HepG2 (cell line): Measurements from ENCODE around the gene NHSL1. TPM values are rescaled to one million over a fixed set of nuclear protein-coding genes. Genes with fewer than 3 reads are reported as not detected.

Experiments used
- ATAC-seq: fragments of 200-7000 bp; cut with Tn5 transposase; 3 replicates; pipeline ENCODE4 v1.9.1; 2020; ENCODE audit warnings: mild to moderate bottlenecking, moderate library complexity
- BruUV-seq: library from RNA; stranded (reverse); fragments of 400-500 nt; replicated peaks from 2 replicates; lab custom pipeline; 2021; lab: Mats Ljungman, UMichigan
- CTCF ChIA-PET: fragments of 300-600 bp; formaldehyde crosslinking; extraction: SDS; loops from one replicate; lab custom pipeline; 2021; ENCODE audit warnings: low total read pairs, inconsistent platforms, low intra/inter-chr PET ratio; lab: Yijun Ruan, JAX
- POLR2A ChIA-PET: fragments of 350-600 bp; sonication (Branson Sonifier 250); formaldehyde crosslinking; loops from one replicate; lab custom pipeline; 2020; ENCODE audit warnings: antibody characterized with exemption, inconsistent platforms; lab: Yijun Ruan, JAX
- DNase-seq: peaks from one replicate; pipeline ENCODE4 v3.0.0-alpha.2; 2015; ENCODE audit warnings: low spot score
- FAIRE-seq: peaks from 3 replicates; lab custom pipeline; 2011; peaks lifted over from hg19 to GRCh38; lab: Jason Lieb, UNC
- H2AFZ ChIP-seq: one replicate; pipeline ENCODE4 v1.6.1; 2011; ENCODE audit warnings: low read length, inconsistent platforms
- H3K27ac ChIP-seq: fragments of 300-600 bp; 3 replicates; pipeline ENCODE4 v1.8.0; 2011; ENCODE audit warnings: mixed run types, mild to moderate bottlenecking, mixed read lengths, low read length, inconsistent platforms; ENCODE audit not compliant: insufficient read depth; ENCODE audit errors: extremely low read length
- H3K27me3 ChIP-seq, 2 experiments: fragments of 200-600 bp in 1 of 2; 2 replicates in 1 of 2; 3 replicates in 1 of 2; pipeline versions ENCODE4 v1.6.0 to v1.8.0; 2011; ENCODE audit warnings: low read length in 2 of 2, mild to moderate bottlenecking in 2 of 2, moderate library complexity in 2 of 2, inconsistent platforms in 1 of 2; ENCODE audit not compliant: insufficient read depth in 2 of 2, control insufficient read depth in 1 of 2
- H3K36me3 ChIP-seq, 2 experiments: fragments of 200-600 bp in 1 of 2; replicated peaks in 1 of 2; 2 replicates in 1 of 2; 3 replicates in 1 of 2; pipeline versions ENCODE4 v1.5.1 to v1.8.0; 2011; ENCODE audit warnings: low read length in 2 of 2, inconsistent platforms in 1 of 2; ENCODE audit not compliant: insufficient read depth in 2 of 2, control insufficient read depth in 1 of 2
- H3K4me1 ChIP-seq: 2 replicates; pipeline ENCODE4 v1.5.1; 2012; ENCODE audit warnings: low read length, inconsistent platforms; ENCODE audit not compliant: insufficient read depth
- H3K4me2 ChIP-seq: 2 replicates; pipeline ENCODE4 v1.6.0; 2011; ENCODE audit warnings: low read depth, low read length, inconsistent platforms
- H3K4me3 ChIP-seq, 3 experiments: fragments of 200-600 bp in 1 of 3; sonication (generic), shearing (Covaris generic) in 1 of 3; replicated peaks in 1 of 3; 2 replicates each; pipeline ENCODE4 v1.5.1; 2011 to 2016; ENCODE audit warnings: low read length in 3 of 3, inconsistent platforms in 2 of 3, low read depth in 2 of 3, mild to moderate bottlenecking in 2 of 3, control low read depth in 1 of 3, mixed read lengths in 1 of 3; ENCODE audit not compliant: insufficient read depth in 1 of 3
- H3K79me2 ChIP-seq: one replicate; pipeline ENCODE4 v1.6.1; 2011; ENCODE audit warnings: low read length, inconsistent platforms; ENCODE audit not compliant: insufficient read depth
- H3K9ac ChIP-seq: 2 replicates; pipeline ENCODE4 v1.6.0; 2011; ENCODE audit warnings: mild to moderate bottlenecking, low read depth, low read length, inconsistent platforms; ENCODE audit not compliant: insufficient read depth
- H3K9me3 ChIP-seq: 2 replicates; pipeline ENCODE4 v1.5.1; 2012; ENCODE audit warnings: mild to moderate bottlenecking, low read length
- H4K20me1 ChIP-seq: 2 replicates; pipeline ENCODE4 v1.6.0; 2011; ENCODE audit warnings: inconsistent platforms, mild to moderate bottlenecking, low read length, moderate library complexity; ENCODE audit not compliant: insufficient read depth
- NR3C1 ChIP-seq: sonication (generic); formaldehyde crosslinking; IDR thresholded peaks from 2 replicates; pipeline ENCODE4 v1.4.0; 2020; ENCODE audit warnings: missing genetic modification reagents
- PPARG ChIP-seq: conservative IDR thresholded peaks from 2 replicates; pipeline ENCODE4 v1.6.1; 2016; ENCODE audit warnings: missing biosample characterization, missing genetic modification reagents
- RBM22 ChIP-seq: fragments of 200-400 bp; formaldehyde crosslinking; optimal IDR thresholded peaks from 2 replicates; pipeline ENCODE3; 2017; ENCODE audit warnings: mild to moderate bottlenecking, low read length, moderate library complexity
- THAP7 ChIP-seq: sonication (generic); formaldehyde crosslinking; IDR thresholded peaks from 2 replicates; pipeline ENCODE4 v1.8.1; 2023; ENCODE audit warnings: mild to moderate bottlenecking, missing genetic modification reagents
- USF2 ChIP-seq, 2 experiments: sonication (generic) in 1 of 2; formaldehyde crosslinking in 1 of 2; IDR thresholded peaks; 2 replicates each; pipeline versions ENCODE4 v1.5.1 to v1.6.1; 2011 to 2020; ENCODE audit warnings: borderline replicate concordance in 1 of 2, low read depth in 1 of 2, low read length in 1 of 2, mild to moderate bottlenecking in 1 of 2, missing genetic modification reagents in 1 of 2, moderate library complexity in 1 of 2
- ZBTB21 ChIP-seq: sonication (generic); formaldehyde crosslinking; IDR thresholded peaks from 2 replicates; pipeline ENCODE4 v1.4.0; 2020; ENCODE audit warnings: missing genetic modification reagents
- ZNF552 ChIP-seq: sonication (generic); formaldehyde crosslinking; IDR thresholded peaks from 2 replicates; pipeline ENCODE4 v1.9.0; 2022; ENCODE audit warnings: missing genetic modification reagents, mild to moderate bottlenecking, borderline replicate concordance
- ZNF878 ChIP-seq: sonication (generic); formaldehyde crosslinking; IDR thresholded peaks from 2 replicates; pipeline ENCODE4 v1.8.1; 2023; ENCODE audit warnings: mild to moderate bottlenecking, missing genetic modification reagents, moderate library complexity
- WGBS: methylation state at CpG from one replicate; pipeline ENCODE4 v1.1.6; 2017; ENCODE audit warnings: low lambda C conversion rate; 5-methylcytosine and 5-hydroxymethylcytosine counted together
- in situ Hi-C: cut with HindIII; loops from 2 replicates; pipeline ENCODE4 v1.10.0; 2017; ENCODE audit warnings: low pct_unique_long_range_greater_than_20kb; ENCODE audit not compliant: extremely low pct_ligation_motif_present
- intact Hi-C: fragments of 100-400 bp; cut with micrococcal nuclease; formaldehyde crosslinking; loops from one replicate; pipeline ENCODE4 v1.10.0; 2022; ENCODE audit not compliant: unreplicated experiment
- polyA plus RNA-seq, 8 experiments: library from polyadenylated mRNA; depleted of rRNA in 3 of 8; stranded (reverse) in 7 of 8; unstranded in 1 of 8; fragments of >200 nt; fragmentation: Illumina TruSeq in 4 of 8; extraction: Trizol in 4 of 8; gene quantifications; 2 replicates each; pipeline versions ENCODE4 v1.2.1 to v1.2.3, GENCODE V29; 2011 to 2016; ENCODE audit warnings: low read depth in 4 of 8, missing spikeins in 1 of 8, mixed read lengths in 1 of 8; ENCODE audit not compliant: insufficient read depth in 1 of 8
- total RNA-seq, 5 experiments: library from RNA; depleted of rRNA; stranded (reverse); fragments of >200 nt; fragmentation: Illumina TruSeq; extraction: Trizol; gene quantifications; 2 replicates each; pipeline ENCODE4 v1.2.3, GENCODE V29; 2016; ENCODE audit warnings: low read depth in 1 of 5

The NHSL1 gene
- total and polyA plus RNA-seq, 2 of the 13 experiments (the other 11 are each of a cell fraction or from before 2014, with no cell fraction given) = 24.9 to 53.6 TPM

GRCh38 chr6:138417493-138418117 lies 81.7 kb downstream of the NHSL1 start:
- Histone ChIP-seq H2AFZ (no peak overlapping the region), H3K4me3 (no peak overlapping the region), H3K36me3 (peaks cover 3 to 24% of the 10 kb centered on the region in 2 experiments; a peak in 4 of 5 replicates), H3K27ac (no peak overlapping the region), H3K9me3 (no peaks in the 10 kb centered on the region), H3K4me2 (no peak overlapping the region), H3K79me2 (no peaks in the 10 kb centered on the region), H3K27me3 (no peaks in the 10 kb centered on the region), H4K20me1 (no peaks in the 10 kb centered on the region), H3K9ac (no peak overlapping the region), H3K4me1 (peaks cover 23% of the 10 kb centered on the region)
- in situ Hi-C loops (no loop called here), intact Hi-C loops (no loop called here)
- ChIA-PET POLR2A (interaction anchor here (1.0 kb wide), 1 partner anchor 13 kb away, joined by 3 read pairs; no protein-coding TSS in a partner anchor), CTCF (no interaction called here)
- ATAC-seq (peak; percentile 6), DNase-seq (no peak), FAIRE-seq (no peak)
- no peak for TF ChIP-seq THAP7
- no peak for TF ChIP-seq ZNF878 (CRISPR knock-in tag)
- TF ChIP-seq USF2 (IDR thresholded peaks at IDR 0.05; ENCODE audit: low read depth, low read length) = no peak
- TF ChIP-seq USF2 (CRISPR knock-in tag; IDR thresholded peaks at IDR 0.05; ENCODE audit: borderline replicate concordance) = no peak
- TF ChIP-seq ZBTB21 (CRISPR knock-in tag) = no peak
- TF ChIP-seq RBM22 = peak; percentile 32
- no peak for TF ChIP-seq PPARG (CRISPR knock-in tag)
- no peak for TF ChIP-seq NR3C1 (CRISPR knock-in tag)
- TF ChIP-seq ZNF552 (CRISPR knock-in tag) = no peak
- BruUV-seq = TSS peak; percentile 0
- 86% methylated on average over 3 of the region's 3 CpGs for WGBS
